ENCODE results near the gene RFX1.
"Not testable (repeated sequence)": the region's sequence is repeated elsewhere in the genome, so short reads cannot be mapped to it uniquely, and the experiment has no call there.

Gene RFX1

DNA sequence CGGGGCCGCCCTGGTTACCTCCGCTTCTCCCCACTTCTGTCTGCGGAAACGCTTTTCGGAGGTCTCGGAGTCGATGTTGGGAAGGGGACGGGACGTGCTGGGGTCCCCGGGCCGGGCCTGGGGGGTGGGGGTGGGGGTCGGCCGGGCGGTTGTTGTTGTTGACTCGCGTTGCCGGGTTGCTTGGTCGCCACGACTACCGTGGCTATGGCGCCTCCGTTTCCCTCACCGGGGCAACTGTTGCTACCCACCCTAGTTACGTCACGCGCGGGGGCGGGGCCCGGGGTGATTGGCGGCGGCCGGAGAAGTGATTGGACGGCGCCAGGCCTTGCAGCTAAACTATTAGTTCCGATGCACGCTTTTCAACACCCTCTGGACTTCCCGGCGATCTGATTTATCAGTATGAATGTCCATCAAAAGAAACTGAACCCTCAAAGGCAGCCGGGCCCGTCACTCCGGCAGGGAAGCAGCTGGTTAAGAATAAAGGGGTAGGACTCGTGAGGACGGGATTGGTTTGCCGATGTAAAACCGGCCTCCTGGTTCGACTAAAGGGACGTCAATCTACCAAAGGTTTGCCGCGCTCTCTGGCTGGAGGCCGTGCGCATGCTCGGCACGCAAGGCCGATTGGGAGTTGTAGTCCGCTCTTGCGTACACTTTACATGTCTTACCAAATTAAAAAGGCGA lies at the start of gene RFX1:
Gene RFX1 (minus strand): TSS at position 236 of the 681 bp plus-strand sequence. CDS start 12,477 bp downstream, outside the sequence.
- DNase-seq: peak; percentile 100

DNA sequence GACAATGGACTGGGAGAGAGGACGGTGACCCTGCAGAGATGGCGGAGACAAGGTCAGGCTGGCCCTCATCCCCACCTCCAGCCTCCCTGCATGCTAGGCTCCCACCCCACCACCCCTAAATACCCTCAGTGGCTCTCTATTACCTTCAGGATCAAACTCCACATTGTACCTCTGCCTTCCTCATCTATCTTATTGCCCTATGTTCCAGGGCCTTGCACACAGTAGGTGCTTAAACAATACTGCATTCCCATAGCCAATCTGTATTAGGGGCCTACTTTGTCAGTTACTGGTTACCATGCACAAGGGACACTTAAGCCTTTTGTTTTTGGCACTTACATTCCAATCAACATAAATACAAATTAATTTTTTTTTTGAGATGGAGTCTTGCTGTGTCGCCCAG lies 49.3 kb upstream of the RFX1 start:
- no peak for DNase-seq

DNA sequence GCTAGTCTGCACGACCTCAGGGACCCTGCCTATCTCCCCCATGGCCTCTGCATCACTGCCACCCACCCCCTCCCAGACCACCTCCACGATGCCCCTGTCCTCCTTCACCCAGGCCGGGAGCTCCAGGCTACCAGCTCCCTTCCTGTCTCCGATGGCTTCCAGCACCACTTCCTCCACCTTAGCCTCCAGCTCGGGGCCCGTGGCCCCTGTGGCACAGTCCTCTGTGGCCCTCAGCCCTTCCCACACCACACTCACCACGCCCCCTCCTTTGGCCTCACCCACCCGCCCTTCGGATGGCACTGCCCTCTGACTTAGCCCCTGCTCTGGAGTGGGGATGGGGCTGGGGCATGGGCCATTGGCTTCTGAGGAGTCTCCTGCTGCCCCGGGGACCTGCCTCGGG lies 48.6 kb upstream of the RFX1 start:
- no peak for DNase-seq

DNA sequence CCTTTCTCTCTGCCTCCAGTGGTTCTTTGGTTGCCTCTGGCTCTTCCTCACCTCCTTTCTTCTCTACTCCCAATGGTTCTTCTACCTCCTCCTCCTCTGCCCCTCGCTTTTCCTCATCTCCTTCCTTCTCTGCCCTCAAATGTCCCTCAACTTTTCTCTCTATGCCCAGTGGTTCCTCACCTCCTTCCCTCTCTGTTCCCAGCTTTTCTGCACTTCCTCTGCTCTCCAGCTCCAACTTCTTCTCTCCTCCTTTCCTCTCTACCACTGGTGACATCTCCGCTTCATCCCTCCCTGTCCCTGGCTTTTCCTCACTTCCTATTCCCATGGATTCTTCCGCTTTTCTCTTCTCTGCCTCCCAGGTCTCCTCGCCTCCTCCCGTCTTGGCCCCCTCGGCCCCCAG lies 48.0 kb upstream of the RFX1 start:
- no peak for DNase-seq

DNA sequence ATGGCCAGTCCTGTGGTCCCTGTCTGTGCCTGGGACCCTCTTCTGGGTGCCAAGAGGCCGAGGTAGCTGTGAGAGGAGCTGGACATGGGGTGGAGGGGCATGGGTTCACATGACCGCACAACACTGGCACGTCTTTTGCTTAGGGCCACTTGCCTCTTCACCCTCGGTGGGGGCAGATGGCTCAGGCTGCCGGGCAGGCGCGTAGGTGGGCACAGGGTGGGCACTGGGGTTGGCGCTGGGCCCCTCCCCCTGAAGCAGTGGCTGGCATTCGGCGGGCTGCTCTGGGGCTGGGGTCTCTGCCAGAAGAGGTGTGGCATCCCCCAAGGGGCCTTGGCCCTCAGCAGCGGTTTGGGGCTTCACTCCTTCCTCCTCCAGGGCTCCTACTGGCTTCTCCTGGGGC lies 47.4 kb upstream of the RFX1 start:
- no peak for DNase-seq

DNA sequence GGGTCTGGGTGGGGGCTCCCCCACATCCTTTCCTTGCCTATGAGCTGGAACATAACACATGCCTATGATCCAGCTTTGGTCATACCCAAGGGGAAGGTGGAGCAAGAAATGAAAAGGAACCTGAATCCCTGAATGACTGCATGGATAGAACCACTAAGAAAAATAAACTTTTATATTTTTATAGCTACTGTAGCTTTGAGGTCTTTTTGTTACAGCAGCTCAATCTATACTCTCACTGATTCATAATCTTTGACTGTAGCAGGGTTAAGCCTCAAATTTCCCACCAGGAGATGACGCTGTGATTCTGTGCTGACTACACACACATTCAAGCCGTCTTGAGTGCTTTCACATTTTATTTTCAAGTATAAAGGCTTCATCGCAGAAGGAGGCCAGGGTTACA lies 46.9 kb upstream of the RFX1 start:
- DNase-seq: no peak

DNA sequence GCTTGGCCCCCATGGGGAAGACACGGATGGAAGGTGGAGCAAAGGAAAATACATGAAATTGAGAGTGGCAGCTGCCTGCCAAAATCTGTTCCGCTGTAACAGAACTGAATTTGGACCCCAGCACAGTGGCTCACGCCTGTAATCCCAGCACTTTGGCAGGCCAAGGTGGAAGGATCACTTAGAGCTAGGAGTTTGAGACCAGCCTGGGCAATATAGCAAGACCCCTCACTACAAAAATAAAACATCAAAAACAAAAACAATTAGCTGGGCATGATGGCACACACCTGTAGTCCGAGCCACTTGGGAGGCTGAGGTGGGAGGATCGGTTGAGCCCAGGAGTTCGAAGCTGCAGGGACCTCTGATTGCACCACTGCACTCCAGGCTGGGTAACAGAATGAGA lies 46.4 kb upstream of the RFX1 start:
- no peak for DNase-seq

DNA sequence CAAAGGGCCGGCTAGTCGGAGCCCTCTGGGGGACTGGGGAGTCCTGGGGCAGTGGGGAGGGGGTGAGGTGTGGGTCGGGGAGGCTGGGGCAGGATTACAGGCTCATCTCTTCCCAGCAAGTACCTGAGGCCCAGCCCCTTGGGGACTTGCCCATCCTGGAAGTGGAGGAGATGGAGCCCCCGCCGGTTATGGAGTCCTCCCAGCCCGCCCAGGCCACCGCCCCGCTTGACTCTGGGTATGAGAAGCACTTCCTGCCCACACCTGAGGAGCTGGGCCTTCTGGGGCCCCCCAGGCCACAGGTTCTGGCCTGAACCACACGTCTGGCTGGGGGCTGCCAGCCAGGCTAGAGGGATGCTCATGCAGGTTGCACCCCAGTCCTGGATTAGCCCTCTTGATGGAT lies 45.9 kb upstream of the RFX1 start:
- DNase-seq: no peak

DNA sequence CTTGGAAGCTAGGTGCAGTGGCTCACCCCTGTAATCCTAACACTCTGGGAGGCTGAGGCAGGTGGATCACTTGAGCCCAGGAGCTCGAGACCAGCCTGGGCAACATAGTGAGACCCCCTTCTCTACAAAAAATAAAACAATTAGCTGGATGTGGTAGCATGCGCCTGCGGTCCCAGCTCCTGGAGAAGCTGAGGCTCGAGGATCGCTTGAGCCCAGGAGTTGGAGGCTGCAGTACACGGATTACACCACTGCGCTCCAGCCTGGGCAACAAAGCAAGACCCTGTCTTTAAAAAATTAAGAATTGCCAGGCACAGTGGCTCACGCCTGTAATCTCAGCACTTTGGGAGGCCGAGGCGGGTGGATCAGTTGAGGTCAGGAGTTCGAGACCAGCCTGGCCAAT lies 44.8 kb upstream of the RFX1 start:
- not testable (repeated sequence) for DNase-seq

DNA sequence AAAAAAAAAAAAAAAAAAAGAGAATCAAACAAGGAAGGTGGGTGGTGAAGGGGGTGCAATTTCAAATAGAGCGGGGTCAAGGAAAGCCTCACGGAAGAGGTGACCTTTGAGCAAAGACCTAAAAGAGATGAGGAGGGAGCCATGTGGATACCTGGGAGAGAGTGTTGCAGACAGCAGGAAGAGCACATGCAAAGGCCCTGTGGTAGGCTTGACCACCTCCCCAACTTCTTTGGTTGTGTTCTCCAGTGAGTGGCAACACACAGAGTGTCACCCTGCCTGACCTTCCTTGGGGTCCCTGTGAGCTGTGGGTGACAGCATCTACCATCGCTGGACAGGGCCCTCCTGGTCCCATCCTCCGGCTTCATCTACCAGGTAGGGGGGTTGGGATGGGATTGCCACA lies 44.4 kb upstream of the RFX1 start:
- DNase-seq: no peak

DNA sequence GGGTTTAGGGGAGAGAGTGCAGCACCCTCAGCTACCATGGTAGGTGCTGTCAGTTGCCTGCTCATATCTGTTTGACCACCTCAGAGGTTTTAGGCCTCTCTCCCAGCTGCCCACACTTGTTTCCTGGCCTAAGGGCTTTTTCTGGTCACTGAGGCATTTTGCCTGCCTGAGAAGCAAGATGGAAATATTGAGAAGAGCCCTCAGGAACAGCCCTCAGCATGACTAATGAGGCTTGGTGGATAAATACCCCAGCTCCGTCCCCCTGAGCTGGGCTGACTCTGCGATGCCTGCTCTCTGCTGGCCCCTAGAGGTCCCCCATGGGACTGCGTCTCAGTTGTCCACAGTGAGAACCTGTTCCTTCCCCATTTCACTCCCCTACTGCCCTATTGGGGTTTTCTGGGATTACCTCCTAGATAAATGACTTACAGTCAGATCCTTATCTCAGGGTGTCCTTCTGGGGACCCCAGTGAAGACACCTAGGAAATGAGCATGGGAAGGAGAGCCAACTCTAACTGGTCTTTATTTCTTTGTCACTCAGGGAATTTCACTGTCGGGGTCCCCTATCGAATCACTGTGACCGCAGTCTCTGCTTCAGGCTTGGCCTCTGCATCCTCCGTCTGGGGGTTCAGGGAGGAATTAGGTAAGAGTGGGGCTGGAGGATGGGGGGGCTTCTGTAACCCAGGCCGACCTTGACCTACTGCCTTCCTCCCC lies 42.5 kb upstream of the RFX1 start:
- peak; percentile 35 for DNase-seq

DNA sequence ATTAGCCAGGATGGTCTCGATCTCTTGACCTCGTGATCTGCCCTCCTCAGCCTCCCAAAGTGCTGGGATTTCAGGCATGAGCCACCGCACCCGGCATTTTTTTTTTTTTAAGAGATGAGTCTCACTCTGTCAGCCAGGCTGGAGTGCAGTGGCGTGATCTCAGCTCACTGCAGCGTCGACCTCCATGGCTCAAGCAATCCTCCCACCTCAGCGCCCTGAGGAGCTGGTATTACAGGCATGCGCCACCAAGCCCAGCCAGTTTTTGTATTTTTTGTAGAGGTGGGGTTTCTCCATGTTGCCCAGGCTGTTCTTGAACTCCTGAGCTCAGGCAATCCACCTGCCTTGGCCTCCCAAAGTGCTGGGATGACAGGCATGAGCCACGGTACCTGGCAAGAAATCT lies 41.7 kb upstream of the RFX1 start:
- DNase-seq: not testable (repeated sequence)

DNA sequence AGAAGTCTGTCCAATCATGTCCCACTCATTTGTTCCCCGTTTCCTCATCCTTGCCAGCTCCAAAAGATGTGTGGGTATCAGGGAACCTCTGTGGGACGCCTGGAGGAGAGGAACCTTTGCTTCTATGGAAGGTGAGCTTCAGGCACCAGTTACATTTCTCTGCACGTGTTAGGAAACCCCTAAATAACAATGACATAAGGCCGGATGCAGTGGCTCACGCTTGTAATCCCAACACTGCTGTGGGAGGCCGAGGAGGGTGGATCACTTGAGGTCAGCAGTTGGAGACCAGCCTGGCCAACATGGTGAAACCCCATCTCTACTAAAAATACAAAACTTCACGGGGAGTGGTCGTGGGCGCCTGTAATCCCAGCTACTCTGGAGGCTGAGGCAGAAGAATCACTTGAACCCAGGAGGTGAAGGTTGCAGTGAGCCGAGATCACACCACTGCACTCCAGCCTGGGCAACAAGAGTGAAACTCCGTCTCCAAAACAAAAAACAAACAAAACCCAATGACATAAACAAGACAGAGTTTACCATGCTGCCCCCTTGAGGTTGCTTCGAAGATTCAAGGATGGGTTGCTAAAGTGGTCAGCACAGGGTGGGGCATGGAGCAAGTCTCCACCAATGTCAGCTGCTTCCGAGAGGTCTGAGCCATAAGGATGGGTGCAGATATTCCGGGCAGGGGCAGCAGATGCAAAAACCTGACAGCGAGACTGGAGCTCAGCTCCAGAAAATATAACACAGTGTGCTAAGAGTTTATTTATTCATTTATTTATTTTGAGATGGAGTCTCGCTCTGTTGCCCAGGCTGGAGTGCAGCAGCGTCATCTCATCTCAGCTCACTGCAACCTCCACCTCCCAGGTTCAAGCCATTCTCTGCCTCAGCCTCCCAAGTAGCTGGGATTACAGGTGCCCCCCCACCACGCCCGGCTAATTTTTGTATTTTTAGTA lies 36.8 kb upstream of the RFX1 start:
- not testable (repeated sequence) for DNase-seq

DNA sequence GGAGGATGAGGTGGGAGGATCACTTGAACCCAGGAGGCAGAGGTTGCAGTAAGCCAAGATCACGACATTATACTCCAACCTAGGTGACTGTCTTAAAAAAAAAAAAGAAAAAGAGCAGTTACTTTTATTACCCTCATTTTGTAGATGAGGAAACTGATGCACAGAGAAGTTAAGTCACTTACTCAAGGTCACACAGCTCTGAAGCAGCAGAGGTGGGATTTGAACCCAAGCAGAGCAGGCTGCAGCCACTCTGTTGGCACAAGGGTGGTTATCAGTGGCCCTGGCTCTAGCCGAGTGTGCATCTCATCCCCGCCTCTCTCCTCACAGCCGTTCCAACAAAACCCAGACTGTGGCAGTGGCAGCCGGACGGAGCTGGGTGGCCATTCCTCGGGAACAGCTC lies 33.1 kb upstream of the RFX1 start:
- DNase-seq: no peak

DNA sequence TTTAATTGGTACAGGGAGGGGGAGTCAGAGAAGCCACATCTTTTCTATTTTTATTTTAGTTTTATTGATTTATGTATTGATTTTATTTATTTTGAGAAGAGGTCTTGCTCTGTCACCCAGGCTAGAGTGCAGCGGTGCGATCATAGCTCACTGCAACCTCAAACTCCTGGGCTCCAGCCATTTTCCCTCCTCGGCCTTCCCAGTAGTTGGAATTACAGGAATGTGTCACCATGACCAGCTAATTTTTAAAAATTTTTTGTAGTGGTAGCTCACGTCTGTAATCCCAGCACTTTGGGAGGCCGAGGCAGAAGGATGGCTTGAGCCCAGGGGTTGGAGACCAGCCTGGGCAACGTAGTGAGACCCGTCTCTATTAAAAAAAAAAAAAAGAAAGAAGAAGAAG lies 29.6 kb upstream of the RFX1 start:
- no peak for DNase-seq

DNA sequence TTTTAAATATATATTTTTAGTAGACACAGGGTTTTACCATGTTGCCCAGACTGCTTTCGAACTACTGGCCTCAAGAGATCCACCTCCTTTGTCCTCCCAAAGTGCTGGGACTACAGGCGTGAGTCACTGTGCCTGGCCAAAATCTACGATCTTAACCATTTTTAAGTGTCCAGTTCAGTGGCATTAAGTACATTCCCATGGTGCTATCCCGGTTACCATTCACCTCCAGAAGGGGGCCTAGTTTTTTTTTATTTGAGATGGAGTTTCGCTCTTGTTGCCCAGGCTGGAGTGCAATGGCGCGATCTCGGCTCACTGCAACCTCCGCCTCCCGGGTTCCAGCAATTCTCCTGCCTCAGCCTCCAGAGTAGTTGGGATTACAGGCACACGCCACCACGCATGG lies 29.0 kb upstream of the RFX1 start:
- DNase-seq: not testable (repeated sequence)

DNA sequence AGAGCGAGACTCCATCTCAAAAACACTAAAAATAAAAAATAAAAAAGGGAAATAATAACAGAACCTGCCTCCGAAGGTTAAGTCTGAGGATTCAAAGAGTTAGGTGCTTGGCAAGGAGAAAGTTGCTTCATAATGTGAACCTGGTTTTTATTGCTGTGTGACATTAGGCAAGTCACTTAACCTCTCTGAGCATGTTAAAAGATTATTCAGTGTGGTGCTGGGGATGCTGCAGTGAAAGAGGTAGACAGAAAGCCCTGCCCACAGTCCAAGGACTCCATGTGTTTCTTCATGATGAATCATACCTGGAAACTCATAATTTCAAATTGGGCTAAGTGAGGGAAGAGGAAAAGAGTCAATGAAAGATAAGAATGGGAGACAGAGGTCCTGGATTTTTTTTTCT lies 27.8 kb upstream of the RFX1 start:
- DNase-seq: no peak

DNA sequence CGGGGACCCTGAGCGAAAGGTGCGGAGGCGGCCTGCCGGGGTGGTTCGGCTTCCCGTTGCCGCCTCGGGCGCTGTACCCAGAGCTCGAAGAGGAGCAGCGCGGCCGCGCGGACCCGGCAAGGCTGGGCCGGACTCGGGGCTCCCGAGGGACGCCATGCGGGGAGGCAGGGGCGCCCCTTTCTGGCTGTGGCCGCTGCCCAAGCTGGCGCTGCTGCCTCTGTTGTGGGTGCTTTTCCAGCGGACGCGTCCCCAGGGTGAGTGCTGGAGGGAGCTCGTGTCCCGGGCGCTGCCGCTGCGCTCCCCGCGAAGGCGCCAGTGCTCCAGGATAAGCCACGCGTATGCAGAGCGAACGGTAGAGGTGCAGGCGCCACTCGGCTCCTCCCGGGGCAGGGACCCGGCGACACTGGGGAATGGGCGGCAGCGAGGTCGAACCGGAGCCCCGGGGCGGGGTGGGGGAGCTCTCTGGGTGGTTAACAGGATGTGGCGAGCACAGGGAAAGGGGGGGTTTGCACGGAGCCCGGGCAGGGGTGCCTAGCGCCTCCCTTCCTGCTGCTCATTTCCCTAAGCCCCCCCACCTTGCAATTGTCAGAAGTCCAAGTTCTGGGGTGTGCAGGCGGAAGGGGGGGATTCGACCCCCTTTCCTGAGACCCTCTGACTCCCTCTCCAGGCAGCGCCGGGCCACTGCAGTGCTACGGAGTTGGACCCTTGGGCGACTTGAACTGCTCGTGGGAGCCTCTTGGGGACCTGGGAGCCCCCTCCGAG lies 25.8 kb upstream of the RFX1 start, which contains the start of gene IL27RA:
Gene IL27RA (plus strand): TSS at position 44 of the 762 bp plus-strand sequence. CDS start 111 bp downstream, at position 155.
- DNase-seq: peak; percentile 74

DNA sequence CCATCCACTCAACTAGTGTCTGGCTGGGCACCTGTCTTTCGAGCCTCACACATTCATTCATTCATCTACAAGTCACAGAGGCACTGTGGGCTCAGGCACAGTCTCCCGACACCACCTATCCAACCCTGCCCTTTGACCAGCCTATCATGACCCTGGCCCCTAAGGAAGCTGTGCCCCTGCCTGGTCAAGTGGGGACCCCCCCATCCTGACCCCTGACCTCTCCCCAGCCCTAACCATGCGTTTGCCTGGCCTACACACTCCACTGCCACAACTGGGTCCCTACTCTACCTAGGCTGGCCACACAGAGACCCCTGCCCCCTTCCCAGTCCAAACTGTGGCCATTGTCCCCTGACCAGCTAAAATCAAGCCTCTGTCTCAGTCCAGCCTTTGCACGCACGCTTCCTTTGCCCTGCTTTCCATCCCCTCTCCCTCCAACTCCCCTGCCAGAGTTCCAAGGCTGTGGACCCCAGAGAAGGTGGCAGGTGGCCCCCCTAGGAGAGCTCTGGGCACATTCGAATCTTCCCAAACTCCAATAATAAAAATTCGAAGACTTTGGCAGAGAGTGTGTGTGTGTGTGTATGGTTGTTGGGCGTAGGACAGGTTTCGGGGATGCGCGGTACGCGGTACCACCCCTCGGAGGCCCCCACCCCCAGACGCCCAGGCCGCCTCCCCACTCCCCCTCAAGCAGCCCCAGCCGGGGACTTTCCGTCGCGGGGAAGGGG lies 25.0 kb upstream of the RFX1 start:
- DNase-seq: no peak

DNA sequence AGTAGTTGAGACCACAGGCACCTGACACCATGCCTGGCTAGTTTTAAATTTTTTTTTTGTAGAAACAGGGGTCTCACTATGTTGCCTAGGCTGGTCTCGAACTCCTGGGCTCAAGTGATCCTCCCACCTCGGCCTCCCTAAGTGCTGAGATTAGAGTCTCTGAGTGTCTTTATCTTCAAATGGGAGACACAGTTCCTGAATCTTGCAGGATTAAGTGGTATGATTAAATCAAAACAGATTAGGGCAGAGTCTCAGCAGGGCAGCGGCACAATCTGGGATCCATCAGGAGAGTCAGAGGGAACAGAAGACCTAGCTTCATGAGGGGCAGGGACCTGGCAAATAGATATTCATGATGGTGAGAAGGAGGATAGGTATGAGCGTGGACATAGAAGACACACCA lies 22.8 kb upstream of the RFX1 start:
- no peak for DNase-seq

DNA sequence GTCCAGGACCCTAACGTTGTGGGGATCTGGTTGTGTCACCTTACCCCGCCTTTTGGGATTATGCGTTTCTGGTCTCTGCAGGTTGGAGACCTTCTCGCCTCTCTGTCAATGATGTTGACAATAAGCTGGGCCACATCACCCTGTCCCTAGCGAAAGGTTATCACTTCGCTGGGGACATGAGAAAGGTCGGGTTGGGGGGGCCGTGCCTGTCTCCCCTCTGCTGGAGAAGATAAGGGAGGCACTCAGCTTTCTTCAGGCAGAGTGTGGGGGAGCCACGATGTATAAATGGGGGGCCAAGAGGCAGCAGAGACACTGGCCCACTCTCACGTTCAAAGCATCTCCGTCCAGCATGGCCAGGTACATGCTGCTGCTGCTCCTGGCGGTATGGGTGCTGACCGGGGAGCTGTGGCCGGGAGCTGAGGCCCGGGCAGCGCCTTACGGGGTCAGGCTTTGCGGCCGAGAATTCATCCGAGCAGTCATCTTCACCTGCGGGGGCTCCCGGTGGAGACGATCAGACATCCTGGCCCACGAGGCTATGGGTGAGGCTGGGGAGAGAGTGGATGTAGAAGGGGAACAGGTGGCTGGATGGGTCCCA lies 21.8 kb upstream of the RFX1 start, which contains the start of gene RLN3:
Gene RLN3 (plus strand): TSS at position 293 of the 595 bp plus-strand sequence. CDS start 57 bp downstream, at position 350.
- no peak for DNase-seq

Measured in NCI-H2171 treated with DMSO at 0.1 percent for 48 hours (cell line).